Adrenal gland (tissue), 5 donors: ENCODE measurements around the gene ANKRD42.

Experiments used
- POLR2A ChIP-seq, 2 donors: fragments of 450-650 bp; IDR thresholded peaks; one replicate each; pipeline ENCODE4 v1.6.1; 2017; ENCODE audit warnings: antibody characterized with exemption in 2 of 2, mild to moderate bottlenecking in 2 of 2, moderate library complexity in 1 of 2
- TF ChIP-seq, protein P1 (sequence below), 6 experiments: fragments of 450-650 bp in 4 of 6; fragments of 200-600 bp in 2 of 6; sonication (generic) in 1 of 6; IDR thresholded peaks; 1 replicate in 5 of 6; 2 replicates in 1 of 6; pipeline versions ENCODE4 v1.5.1 to v1.8.0; 2016 to 2021; ENCODE audit warnings: antibody characterized with exemption in 6 of 6, mild to moderate bottlenecking in 2 of 6, moderate library complexity in 1 of 6
- donor health status: DM: no; HTN: no; CAD: no.

GRCh38 chr11:83259559-83259958, 66.0 kb downstream of the ANKRD42 start:
- TF ChIP-seq, protein P1, sequence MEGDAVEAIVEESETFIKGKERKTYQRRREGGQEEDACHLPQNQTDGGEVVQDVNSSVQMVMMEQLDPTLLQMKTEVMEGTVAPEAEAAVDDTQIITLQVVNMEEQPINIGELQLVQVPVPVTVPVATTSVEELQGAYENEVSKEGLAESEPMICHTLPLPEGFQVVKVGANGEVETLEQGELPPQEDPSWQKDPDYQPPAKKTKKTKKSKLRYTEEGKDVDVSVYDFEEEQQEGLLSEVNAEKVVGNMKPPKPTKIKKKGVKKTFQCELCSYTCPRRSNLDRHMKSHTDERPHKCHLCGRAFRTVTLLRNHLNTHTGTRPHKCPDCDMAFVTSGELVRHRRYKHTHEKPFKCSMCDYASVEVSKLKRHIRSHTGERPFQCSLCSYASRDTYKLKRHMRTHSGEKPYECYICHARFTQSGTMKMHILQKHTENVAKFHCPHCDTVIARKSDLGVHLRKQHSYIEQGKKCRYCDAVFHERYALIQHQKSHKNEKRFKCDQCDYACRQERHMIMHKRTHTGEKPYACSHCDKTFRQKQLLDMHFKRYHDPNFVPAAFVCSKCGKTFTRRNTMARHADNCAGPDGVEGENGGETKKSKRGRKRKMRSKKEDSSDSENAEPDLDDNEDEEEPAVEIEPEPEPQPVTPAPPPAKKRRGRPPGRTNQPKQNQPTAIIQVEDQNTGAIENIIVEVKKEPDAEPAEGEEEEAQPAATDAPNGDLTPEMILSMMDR (IDR thresholded peaks at IDR 0.05) = no peak
- no peak for TF ChIP-seq POLR2A (IDR thresholded peaks at IDR 0.05)
